ENCODE data around the gene TRIM56. TPM values are rescaled to one million over a fixed set of nuclear protein-coding genes. Genes with fewer than 3 reads are reported as not detected.
"Not testable (repeated sequence)": the region's sequence is repeated elsewhere in the genome, so short reads cannot be mapped to it uniquely, and the experiment has no call there.

The TRIM56 gene
- total RNA-seq (10 to 100 TPM in 8 of 9 donors, 1 to 10 TPM in 1; 7.9 to 37.4 (median 14.7) TPM), polyA plus RNA-seq (10 to 100 TPM; 10.7 to 12.7 TPM)
- long read RNA-seq, donor 1, full-length matches to known transcripts, result 8 of 44 reads
- long read RNA-seq, donor 1, partial matches to known transcripts, result 13 of 44 reads
- long read RNA-seq, donor 1, other reads (novel, unspliced or antisense), result 23 of 44 reads
- long read RNA-seq, donor 2, full-length matches to known transcripts, result 1 of 7 reads
- long read RNA-seq, donor 2, partial matches to known transcripts, result 0 of 7 reads
- long read RNA-seq, donor 2, other reads (novel, unspliced or antisense), result 6 of 7 reads
- long read RNA-seq, donor 3, full-length matches to known transcripts, result 8 of 38 reads
- long read RNA-seq, donor 3, partial matches to known transcripts, result 0 of 38 reads
- long read RNA-seq, donor 3, other reads (novel, unspliced or antisense), result 30 of 38 reads

DNA sequence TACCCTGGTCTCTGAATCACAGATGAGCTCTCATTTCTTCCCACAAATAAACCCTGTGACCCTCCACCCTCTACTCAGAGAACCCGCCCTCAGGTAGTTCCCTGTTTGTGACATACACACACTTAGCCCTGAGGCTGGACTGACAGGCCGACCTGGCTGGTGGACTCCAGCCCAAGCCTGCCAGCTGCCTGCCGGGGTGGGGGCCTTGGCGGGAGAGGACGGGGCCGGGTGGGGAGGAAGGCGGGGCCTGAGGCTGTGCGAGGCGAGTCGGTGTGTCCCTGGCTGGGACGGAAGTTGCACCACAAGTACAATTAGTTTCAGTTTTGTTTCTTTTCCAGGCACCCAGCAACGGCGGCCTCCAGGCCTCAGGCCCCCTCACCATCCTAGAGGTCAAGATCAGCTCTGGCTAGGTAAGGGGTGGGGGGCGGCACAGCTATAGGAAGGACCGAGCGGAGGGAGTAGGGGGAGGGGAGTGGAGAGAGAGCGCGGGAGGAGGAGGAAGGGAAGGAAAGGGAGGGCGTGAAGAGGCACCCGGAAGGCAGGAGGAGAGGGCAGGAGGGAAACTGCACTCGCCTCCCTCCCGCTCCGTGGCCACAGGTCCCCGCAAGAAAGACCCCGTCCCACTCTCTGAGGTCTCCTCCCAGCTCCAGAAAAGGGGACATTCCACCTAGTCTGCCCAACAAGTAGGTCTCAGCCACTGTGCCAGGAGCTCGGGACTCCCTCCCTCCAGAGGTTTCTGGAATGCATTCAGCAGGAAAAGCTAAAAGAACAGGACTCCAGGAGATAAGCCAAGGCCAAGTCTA, at the start of gene TRIM56:
Gene TRIM56 (plus strand): TSS at position 320 of the 803 bp plus-strand sequence. CDS start 1,832 bp downstream, outside the sequence.
- TF ChIP-seq, protein P1, sequence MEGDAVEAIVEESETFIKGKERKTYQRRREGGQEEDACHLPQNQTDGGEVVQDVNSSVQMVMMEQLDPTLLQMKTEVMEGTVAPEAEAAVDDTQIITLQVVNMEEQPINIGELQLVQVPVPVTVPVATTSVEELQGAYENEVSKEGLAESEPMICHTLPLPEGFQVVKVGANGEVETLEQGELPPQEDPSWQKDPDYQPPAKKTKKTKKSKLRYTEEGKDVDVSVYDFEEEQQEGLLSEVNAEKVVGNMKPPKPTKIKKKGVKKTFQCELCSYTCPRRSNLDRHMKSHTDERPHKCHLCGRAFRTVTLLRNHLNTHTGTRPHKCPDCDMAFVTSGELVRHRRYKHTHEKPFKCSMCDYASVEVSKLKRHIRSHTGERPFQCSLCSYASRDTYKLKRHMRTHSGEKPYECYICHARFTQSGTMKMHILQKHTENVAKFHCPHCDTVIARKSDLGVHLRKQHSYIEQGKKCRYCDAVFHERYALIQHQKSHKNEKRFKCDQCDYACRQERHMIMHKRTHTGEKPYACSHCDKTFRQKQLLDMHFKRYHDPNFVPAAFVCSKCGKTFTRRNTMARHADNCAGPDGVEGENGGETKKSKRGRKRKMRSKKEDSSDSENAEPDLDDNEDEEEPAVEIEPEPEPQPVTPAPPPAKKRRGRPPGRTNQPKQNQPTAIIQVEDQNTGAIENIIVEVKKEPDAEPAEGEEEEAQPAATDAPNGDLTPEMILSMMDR (IDR thresholded peaks at IDR 0.05), result peak in 1 of 12 donors; percentile 1
- TF ChIP-seq POLR2A (IDR thresholded peaks at IDR 0.05), result peak in 1 of 2 donors; percentile 45
- WGBS, 4 donors, result 0 to 2% (median 1%) methylated on average over 22 to 26 of the region's 26 CpGs
- Histone ChIP-seq H3K27ac (peak within 1 kb of the TSS; percentile 85 to 99 (median 96)), H3K9me3 (no peaks in the 10 kb centered on the region), H3K4me1 (peaks cover 8 to 49% (median 25%) of the 10 kb centered on the region in 12 donors), H3K36me3 (peaks cover 2 to 36% (median 30%) of the 10 kb centered on the region in 9 donors), H3K27me3 (no peaks in the 10 kb centered on the region), H3K4me3 (peak within 1 kb of the TSS; percentile 45 to 94 (median 85))
- intact Hi-C loops (cut with DNase I), result loop anchor here in 1 of 10 donors (1.0 kb wide), 1 partner anchor 15 kb away; no protein-coding TSS in a partner anchor
- ATAC-seq, result peak; percentile 94 to 96 (median 95)
- DNase-seq, result peak; percentile 87 to 92 (median 91)

DNA sequence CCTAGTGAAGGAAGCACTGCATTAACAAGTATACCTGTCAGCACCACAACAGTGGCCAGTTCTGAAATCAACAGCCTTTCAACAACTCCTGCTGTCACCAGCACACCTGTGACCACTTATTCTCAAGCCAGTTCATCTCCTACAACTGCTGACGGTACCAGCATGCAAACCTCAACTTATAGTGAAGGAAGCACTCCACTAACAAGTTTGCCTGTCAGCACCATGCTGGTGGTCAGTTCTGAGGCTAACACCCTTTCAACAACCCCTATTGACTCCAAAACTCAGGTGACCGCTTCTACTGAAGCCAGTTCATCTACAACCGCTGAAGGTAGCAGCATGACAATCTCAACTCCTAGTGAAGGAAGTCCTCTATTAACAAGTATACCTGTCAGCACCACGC, 49.3 kb upstream of the TRIM56 start:
- WGBS, 4 donors, result 62 to 66% (median 63%) methylated on average over 4 of the region's 4 CpGs
- intact Hi-C loops (cut with DNase I), result no loop called here
- DNase-seq, result peak in 2 of 5 donors; percentile 3 to 4
- no peaks in the 10 kb centered on the region for H3K9me3 ChIP-seq
- no peak overlapping the region for H3K27ac ChIP-seq
- H3K4me1 ChIP-seq, result no peaks in the 10 kb centered on the region
- peaks cover 0 to 19% (median 0%) of the 10 kb centered on the region in 9 donors for H3K27me3 ChIP-seq
- TF ChIP-seq POLR2A (IDR thresholded peaks at IDR 0.05), result no peak
- TF ChIP-seq, protein P1 (IDR thresholded peaks at IDR 0.05), result no peak
- no peak for ATAC-seq
- no peak overlapping the region for H3K4me3 ChIP-seq
- no peaks in the 10 kb centered on the region for H3K36me3 ChIP-seq

DNA sequence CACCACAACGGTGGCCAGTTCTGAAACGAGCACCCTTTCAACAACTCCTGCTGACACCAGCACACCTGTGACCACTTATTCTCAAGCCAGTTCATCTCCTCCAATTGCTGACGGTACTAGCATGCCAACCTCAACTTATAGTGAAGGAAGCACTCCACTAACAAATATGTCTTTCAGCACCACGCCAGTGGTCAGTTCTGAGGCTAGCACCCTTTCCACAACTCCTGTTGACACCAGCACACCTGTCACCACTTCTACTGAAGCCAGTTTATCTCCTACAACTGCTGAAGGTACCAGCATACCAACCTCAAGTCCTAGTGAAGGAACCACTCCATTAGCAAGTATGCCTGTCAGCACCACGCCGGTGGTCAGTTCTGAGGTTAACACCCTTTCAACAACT, 44.0 kb upstream of the TRIM56 start:
- H3K36me3 ChIP-seq; H3K4me3 ChIP-seq; H3K27ac ChIP-seq; H3K4me1 ChIP-seq; intact Hi-C loops (cut with DNase I); ATAC-seq: not testable (repeated sequence)
- 72 to 79% (median 76%) methylated on average over 6 of the region's 6 CpGs for WGBS, 4 donors
- peaks cover 0 to 22% (median 7%) of the 10 kb centered on the region in 12 donors for H3K9me3 ChIP-seq
- DNase-seq, result peak in 1 of 5 donors; percentile 16
- H3K27me3 ChIP-seq, result peaks cover 0 to 41% (median 5%) of the 10 kb centered on the region in 9 donors

- ATAC-seq (peak; percentile 68 to 81 (median 74)), DNase-seq (peak; percentile 45 to 77 (median 64))
- Histone ChIP-seq H3K36me3 (no peaks in the 10 kb centered on the region), H3K27ac (no peak overlapping the region), H3K27me3 (peaks cover 0 to 65% (median 12%) of the 10 kb centered on the region in 9 donors), H3K4me1 (no peaks in the 10 kb centered on the region), H3K9me3 (no peaks in the 10 kb centered on the region), H3K4me3 (no peak overlapping the region)
- TF ChIP-seq POLR2A (IDR thresholded peaks at IDR 0.05), result no peak
- TF ChIP-seq, protein P1 (IDR thresholded peaks at IDR 0.05), result no peak
- 16 to 21% (median 18%) methylated on average over 9 of the region's 9 CpGs for WGBS, 4 donors
- intact Hi-C loops (cut with DNase I), result loop anchor here in 9 of 10 donors (1.0 to 10.0 kb wide), 8 partner anchors 91 to 354 kb away; partner anchors contain the start of genes MUC12 (in 4 of the 9), ACHE (in 1 of the 9) and POP7 (in 1 of the 9)
Measured at GRCh38 chr7:101058355-101058754, 26.9 kb upstream of the TRIM56 start.

Measured in heart left ventricle (tissue), 16 donors.